Femur (tissue), 1 donor: ENCODE data around the gene TMEM63A.

Experiments
- DNase-seq: peaks from one replicate; pipeline ENCODE4 v3.0.0-alpha.2; 2017

TMEM63A gene

DNA sequence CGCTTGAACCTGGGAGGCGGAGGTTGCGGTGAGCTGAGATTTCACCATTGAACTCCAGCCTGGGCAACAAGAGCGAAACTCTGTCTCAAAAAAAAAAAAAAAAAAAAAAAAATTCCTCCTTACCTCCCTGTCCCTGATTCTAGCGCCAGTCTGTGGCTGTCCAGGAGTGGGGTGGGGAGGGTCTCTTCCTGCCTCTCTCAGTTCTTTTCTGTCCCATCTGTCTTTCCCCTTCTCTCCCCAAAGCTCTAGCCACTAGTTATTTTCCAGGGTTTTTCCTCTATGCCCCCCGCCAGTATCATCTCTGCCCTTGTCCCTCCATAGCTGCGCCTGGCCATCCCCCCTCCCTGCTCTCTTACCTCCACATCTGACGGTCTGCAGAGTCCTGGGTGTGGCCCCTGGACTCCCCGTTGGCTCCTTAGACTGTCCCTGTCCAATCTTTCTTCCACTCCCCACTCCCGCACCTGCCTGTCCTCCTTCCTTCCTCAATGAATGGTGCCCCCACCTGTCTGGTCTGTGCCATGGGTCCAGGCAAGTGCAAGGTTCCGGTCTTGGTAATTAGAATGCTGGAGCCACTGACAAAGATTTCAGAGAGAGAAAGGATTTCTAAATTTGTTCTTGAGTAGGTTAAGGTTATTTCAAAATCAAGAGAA lies 1.6 kb upstream of the TMEM63A start:
- no peak for DNase-seq

DNA sequence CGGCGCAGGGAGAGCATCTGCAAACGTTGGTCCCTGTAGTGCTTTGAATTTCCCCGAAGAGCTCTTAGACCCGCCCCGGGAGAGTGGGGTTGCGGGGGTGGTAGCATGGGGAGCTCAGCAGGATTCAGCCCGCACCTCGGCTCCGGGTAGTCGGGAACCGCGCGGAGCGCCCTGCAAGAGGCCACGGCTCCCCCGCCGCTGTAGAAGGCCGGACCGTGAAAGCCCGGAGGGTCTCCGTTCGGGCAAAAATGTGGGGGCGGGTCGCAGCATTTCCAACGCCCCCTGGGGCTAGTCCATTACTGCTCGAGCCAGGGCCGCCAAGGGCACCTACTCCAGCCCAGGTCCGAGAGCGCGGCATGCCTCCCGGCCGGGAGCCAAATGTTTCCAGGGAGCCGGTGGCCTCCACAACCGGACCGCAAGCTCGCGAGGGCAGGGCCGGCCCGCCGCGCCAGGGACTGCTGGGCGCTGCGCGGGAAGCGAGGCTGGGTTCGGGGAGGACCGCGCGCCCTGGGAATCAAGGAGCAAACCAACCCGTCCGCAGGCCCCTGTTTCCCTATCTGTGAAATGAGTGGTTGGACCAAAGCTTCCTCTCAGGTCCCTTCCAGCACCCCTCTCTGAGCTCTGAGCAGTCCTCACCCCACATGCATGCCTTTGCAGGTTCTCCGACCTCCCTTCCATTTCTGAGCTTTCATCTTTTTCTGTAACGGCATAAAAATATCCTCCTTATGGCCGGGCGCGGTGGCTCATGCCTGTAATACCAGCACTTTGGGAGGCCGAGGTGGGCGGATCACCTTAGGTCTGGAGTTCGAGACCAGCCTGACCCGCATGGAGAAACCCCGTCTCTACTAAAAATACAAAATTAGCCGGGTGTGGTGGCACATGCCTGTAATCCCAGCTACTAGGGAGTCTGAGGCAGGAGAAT lies 775 bp upstream of the TMEM63A start:
- peak; percentile 72 for DNase-seq

DNA sequence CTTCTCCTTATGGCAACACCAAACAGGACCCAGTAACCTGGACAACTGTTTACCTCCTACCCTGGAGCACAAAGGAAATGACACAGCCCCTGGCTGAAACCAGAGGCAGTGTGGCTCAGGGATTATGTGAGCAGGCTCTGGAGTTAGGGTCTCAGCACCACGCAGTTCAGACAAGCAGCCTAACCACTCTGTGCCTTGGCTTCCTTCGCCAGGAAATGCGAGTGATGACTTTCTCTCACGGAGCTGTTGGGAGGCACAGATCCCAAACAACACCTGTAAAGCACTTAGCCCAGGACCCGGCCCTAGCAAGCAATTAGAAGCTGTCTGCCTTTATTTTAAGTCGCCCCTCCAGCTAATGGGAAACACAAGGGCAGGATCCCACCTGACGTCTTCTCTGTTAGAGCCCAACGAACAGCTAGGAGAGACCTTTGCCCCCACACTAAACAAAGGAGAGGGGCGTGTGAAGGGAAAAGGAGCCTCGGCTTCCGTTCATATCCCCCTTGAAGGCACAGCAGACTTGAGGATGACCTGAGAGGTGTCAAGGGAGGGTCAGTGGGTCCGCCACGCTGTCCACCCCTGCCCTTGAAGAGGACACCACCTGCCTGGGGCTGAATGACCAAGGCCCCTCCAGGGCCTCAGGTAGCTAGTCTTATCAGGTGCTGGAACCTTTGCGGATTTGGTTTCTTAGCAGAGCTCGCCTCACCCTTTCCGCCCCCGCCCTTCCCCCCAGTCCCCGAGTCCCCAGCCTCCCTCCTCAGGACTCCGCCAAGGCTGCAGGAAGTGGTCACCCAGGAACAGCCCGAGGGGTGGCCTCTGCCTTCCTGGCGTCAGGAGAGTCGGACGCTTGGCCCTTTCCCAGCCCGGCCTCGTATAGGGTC lies 860 bp downstream of the TMEM63A start:
- DNase-seq: no peak

DNA sequence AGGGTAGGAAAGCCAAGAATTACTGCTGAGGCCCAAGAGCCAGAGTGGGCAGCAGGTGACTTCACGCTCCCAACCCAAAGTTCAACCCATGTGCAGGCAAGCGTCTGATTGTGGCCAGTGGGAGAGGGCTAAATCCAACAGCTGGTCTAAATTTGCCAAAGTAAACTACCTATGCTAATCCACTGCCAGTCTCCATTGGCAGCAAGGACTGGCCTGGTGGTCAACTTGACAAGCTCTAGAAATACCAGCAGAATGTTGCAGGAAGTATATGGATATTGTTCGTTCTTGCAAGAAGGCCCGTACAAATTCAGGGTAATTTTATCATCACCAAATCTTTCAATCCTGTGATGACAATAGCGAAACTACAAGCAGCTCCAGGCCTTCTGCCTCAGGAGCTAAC lies 1.5 kb downstream of the TMEM63A start:
- DNase-seq: no peak

DNA sequence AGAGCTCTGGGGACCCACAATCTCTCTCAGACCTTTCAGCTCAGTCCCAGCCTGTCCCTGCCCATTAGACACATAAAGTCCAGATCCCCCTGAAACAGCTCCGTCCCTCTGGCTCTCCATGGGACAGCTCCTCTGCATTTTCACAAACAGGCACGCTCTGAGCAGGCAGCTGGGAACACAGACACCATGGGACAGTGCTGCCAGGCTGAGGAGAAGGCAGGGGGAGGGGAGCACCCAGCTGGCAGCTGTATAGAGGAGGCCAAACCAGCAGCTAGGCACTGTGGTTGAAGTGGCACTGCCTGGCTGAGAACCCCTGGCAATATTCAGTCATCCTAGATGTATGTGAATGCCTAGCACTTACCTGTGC lies 2.0 kb downstream of the TMEM63A start:
- DNase-seq: peak; percentile 38

DNA sequence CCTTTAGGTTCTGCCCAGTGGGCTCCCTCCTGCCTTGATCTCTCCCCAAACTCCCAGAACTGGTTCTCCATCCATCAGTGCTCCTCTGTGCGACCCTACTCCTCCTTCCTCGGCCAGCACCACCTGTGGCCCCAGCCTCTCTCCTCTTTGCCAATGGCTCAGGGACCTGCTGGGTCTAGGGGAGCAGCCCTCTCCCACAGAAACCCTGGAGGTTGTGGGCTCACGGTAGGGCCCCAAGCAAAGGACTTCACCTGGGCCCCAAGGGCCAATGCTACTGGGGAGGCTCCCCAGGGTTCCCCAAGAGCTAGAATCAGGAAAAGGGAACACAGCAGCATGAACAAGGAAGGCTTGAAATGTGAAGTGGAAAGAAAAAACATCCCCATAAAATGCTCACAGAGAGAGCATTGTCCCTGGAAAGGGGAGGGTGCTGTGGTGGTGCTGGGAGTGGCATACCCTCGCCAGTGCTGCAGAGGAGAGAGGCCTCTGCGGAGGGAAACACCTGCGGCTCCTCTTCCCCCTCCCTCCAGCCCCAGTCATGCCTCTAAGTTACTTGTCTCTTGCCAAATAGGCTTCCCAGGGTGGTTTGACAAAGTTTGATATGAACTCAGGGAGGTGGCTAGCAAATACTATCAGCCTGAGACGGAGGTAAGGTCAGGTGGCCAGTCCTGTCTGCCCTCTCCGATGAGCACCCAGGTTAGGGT lies 2.5 kb downstream of the TMEM63A start:
- no peak for DNase-seq

DNA sequence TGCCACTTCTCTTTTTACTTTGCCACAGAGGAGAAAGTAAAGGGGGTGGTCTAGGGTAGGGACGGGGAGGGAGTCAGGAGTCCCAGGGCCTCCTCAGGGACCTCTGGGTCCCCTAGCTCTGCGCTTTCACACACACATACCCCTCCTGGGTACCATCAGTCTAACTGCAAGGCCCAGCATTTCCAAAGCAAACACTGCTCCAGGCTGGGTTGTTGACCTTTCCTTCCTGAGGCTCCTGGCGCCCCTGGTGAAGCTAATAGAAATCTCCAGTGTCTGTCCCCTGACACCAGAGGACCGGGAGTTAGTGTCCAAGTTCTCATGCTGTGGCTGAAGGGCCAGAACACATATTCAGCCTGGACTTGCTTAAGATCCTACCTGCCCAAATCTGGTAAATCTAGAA lies 3.9 kb downstream of the TMEM63A start:
- no peak for DNase-seq

DNA sequence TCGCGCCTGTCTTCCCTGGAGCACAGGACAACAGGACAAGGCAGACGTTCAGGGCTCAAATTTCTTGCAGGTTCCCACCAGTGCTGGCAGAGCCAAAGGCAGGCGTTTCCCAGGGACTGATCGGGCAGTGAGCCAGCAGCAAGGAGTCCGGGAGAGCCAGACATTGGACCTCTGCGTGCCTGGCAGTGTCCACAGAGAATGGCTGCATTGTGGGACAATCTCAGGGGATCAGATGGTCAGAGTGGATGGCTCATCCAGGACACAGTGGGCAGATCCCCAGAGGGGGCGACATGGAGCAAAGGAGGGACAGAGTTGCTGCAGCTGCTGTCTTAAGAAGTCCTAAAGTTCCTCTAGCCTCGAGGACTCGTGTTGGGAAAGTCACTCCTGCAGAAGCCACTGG lies 4.6 kb downstream of the TMEM63A start:
- DNase-seq: peak; percentile 62

DNA sequence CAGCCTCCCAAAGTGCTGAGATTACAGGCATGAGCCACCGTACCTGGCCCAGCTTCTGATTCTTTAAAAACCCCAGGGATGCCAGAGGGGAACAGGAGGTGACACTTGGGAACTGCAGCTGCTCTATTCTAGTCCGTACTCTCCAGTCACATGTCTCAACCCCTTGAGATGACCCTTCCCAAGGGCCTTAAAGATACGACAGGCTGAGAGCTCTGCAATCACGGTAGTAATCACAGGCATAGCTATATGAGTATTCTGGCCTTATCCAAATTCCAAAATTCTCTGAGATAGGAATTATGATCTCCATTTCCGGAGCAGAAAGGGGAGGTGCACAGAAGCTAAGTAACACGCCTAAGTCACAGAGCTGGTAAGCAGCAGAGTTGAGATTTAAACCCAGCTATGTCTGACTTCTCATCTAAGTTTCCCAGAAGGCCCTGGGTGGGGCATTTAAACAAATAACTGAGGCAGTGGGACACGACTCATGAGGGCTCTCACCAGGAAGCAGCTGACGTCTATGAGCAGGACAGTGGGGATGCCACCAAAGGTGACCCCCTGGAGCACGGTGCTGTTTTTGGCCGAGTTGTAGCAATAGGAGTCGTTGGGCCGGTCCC lies 5.2 kb downstream of the TMEM63A start:
- no peak for DNase-seq

DNA sequence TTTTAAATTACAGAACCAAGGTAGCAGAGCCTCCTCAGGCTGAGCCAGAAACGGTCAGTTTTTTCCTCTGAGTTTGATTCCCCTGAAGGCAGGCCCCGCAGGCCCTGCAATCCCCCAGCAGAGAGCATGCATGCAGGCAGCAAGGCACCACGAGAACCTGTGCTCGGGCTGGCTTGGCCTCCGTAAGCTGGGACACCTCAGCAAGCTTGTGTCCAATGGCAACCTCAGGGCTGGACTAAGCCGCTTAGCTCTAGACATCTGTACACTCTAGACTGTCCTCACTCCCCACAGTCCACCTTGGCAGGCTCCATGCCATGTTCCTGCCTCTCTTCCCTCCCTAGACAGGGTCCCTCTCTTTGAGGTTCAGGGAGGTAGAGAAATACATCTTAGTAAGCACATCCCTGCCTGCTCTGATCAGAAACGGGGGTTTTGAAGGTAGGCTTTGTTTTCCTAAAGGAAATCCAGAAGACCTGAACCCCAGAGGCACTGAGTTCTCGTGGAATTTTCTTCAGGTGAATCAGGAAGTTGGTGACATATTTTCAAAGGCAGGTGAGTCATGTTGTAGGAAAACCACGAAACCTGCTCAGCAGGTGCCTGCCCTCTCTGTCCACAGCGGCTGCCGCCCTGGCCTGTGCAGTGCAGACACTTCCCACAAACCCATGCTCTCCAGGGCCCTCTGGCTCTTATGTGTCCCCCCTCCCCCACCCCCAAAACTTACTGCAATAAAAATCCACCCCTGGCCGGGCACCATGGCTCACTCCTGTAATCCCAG lies 7.0 kb downstream of the TMEM63A start:
- no peak for DNase-seq

DNA sequence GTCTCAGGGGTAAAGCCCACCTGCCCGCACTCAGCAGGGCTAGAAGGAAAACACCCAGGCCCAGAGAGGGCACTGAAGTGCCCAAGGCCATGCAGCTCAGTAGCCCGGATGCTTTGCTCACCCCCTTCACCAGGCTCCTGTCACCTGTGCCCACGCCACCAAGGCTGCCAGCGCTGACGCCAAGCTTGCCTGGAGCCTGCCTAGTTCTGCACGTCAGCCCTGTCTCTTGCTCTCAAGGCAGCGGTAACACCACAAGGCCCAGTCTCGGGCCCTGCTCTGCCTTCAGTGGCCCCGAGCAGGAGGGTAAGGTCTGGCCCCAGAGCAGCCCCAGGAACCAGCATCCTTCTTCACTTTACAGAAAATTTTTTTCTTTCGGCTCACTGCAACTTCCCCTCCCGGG lies 7.7 kb downstream of the TMEM63A start:
- no peak for DNase-seq

DNA sequence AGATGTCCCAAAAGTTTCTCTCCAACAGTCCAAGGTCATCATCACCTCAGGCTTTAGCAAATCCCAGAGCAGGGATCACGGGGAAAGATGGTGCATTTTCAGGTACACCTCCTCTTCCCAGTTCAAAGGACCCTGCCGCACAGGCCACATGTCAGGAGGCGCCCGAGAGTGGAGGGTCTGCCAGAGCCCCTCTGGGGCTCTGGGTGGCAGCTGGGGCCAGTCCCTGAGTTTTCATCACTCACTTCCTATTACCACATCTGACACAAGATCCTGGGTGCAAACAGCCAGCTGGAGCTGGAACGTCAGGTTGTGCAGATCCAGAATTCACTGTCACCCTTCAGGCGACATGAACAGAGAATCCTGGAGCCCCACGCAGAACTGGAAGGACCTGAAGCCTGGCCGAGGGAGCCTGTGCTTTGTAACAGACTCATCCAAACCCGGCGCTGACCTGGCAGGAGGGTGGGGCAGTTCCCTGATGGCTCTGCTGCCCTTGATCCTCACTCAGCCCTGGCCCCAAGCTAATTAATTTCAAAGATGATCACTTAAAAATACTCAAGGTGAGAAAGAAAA lies 8.8 kb downstream of the TMEM63A start:
- DNase-seq: no peak

DNA sequence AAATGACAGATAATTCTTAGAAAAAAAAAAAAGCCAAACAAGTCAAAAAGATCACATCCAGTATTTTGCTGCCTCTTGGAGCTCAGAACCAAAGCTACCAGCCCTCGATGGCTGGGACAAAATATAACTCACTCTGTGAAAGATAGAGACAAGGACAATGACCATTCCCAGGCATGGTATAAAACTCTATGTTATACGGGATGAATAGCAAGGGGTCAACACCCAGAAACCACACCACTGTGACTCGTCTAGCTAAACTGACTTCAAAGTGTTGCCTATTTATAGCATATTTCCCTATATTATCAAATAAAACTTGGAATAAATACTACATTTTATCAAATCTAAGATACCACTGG lies 10.1 kb downstream of the TMEM63A start:
- DNase-seq: no peak

DNA sequence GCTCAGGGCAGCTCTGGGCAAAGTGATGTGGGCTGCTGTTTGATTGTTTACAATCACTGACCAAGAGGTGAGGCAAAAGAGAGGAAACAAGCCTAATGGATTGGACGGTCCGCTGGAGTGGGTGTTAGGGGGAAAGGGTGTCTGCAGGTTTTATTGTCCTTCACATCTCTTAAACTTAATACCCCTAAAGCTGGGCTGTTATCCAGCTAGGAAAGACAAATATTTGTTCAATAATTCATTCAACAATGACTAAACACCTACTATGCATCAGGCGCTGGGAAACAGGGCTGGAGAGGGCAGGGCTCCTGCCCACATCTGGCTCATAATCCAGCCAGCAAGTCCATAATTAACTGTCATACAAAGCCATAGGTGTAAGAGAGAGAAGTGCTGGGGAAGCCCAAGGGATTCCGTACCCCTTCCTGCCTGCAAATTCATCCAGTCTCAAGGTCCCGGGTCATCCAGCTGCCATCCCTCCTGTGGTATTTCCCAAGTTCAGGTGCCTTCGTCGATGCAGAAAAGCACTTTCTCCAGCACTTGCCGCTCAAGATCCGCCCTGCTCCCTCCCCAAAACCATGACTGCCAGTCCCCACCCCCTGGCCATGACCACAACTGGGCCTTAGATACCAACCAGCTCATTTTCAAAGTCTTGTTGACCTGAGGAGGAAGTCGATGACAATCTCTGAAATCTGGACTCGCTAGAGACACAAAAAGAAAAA lies 10.7 kb downstream of the TMEM63A start:
- no peak for DNase-seq

DNA sequence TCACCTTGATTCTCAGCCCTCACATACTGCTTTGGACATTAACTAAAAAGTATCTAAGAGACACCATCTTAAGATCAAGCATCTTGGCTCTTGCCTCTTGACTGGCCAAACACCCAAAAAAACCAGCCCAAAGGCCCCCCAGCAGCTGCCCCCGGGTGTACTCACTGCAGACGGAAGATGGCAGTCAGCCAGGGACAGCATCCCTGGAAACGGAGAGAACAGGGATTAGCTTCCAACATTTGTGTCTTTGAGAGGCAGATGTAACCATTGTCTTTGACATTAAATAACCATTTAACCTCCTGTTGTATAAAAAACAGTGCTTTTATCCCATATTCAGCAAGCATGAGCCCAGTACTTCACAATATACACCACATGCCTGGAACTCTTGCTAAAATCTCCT lies 11.3 kb downstream of the TMEM63A start:
- no peak for DNase-seq

DNA sequence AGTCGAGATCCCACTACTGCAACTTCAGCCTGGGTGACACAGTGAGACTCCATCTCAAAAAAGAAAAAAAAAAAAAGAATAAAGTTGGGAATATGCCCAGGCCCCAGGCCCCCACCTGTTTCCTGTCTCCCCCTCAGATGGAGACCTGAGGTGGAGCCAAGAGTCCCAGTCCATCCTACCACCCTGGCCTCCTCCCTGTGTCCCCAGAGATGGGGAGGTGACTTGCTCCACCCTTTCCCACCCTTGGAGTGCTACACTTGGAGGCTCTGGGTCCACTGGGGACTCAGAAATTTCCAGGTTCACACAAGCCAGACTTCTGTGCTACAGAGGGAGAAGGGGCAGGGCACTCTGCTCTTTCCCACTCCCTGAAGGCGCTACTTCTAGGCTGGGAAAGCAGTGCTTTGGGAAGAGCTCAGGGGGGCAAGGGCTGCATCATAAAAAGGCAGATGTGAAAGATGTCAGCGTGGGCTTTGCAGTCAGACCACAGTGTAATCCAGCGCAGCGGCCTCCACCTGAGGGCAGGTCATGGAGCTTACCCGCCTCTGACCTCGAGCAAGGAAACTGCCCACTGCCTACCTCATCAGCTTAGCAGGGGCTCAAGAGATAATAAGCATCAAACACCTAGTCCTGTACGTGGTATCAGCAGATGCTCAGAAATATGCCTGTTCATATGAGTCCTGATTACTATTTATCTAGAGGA lies 13.4 kb downstream of the TMEM63A start:
- DNase-seq: no peak

DNA sequence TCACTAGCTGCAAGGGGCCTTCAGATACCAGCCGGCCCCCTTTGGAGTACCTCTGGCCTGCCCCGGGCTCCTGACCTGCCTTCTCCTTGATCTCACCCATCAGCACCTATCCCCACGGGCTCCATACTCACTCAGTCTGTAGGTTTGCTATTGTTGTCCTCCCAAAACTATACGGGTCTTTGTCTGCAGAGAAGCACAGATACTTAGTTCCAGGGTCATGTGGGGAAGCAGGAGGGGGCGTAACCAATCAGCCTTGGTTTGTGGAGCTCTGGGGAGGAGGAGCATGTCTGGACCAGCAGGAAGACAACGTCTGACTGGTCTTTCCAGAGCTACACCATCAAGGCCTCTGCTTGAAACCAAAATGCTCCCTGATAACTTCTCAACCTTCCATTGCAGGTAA lies 15.2 kb downstream of the TMEM63A start:
- no peak for DNase-seq

DNA sequence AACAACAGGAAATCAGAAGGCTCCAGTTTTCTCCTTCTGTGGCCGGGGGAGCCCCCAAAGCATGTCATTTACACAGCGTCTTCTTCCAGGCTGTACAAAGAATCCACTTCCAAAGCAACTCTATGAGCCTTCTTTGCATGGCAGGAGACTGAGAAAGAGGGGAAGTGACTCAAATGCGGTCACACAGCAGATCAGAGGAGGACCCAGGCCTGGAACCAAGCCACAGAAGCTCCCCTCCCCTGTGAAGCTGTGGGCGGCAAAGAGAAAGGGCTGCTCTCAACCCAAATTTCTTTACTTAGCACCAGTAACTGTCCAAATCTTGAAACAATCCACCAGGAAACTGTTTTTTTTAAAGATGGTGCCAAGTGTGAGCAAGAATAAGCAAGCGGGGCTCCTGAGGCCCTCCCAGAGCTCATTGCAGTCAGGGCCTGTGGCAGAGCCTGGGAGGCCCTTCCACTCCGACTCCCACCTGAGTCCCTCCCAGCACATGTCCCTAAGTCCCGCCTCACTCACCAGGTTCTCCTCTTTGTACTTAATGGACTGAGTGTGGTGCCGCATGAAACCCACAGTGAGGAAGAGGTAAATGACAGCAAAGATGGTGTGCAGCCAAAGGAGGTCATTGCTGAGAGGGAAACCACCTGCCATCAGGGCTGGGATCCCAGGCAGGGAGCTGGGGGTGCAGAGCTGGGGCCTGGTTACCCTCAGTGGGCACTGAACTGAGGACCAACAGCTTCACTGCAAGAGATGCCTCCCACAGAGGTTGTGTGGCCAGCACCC lies 15.9 kb downstream of the TMEM63A start:
- DNase-seq: no peak

DNA sequence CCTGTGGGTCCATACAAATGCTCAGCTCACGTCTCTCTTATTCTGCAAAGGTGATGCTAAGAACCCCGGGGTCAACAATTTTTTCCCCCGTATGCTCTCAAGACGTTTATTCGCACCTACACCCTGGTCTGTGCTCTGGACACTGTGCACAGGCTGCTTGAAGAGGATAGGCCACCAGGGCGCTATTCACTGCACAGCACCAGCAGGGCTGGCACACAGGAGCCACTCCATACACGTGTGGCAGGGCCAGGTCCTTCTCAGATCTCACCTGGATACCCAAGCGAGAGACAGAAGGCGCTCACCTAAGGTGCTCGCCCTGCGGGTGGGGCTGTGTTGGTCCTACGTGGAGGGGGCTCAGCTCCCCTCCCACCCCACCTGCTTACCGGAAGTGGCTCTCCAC lies 16.7 kb downstream of the TMEM63A start:
- DNase-seq: no peak
